Purkinje cell (primary cell): Measurements from ENCODE around the gene NINJ1. TPM values are rescaled to one million over a fixed set of nuclear protein-coding genes. Genes with fewer than 3 reads are reported as not detected.

Experiments used
- polyA plus RNA-seq: library from polyadenylated mRNA; unstranded; fragments of >200 nt; fragmentation: Nextera tagmentation; gene quantifications from 2 replicates; pipeline ENCODE4 v1.2.1, GENCODE V29; 2014

The NINJ1 gene, protein sequence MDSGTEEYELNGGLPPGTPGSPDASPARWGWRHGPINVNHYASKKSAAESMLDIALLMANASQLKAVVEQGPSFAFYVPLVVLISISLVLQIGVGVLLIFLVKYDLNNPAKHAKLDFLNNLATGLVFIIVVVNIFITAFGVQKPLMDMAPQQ
- 2.2 and 3.7 TPM in 2 replicates for polyA plus RNA-seq

GRCh38 chr9:93134015-93134739, at the start of gene NINJ1:
NINJ1 (minus strand) TSS chr9:93134251; CDS start chr9:93134217, 34 bp downstream.

DNA sequence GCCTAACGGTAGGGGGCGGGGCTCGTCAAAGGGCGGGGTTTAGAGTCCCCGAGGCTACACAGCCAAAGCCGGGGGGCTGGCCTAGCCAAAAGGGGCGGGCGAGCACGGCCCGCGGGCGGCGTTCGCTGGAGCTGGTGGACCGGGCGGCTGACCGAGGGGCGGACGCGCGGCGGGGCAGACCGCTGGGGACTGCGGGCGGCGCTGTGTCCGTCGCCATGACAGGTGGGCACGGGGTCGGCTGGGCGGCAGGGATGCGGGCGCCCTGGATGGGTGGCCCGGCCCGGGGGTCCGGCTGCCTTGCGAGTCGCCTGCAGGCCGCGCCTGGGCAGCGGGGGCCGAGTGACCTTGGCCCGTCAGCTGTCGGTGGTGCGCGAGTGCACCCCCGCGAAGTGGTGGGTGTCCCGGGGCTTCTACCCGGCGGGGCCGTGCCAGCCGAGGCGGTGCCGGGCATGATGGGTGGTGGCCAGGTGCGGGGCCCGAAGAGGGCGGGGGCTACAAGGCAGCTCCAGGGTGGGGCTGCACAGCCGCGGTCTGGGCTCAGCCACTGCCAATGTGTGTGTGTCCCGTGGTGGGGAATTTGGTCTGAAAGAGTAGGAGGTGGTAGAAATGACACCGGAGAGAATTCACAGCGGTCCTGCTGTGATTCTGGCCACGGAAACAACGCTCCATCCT, 37.8 kb downstream of the NINJ1 start, which contains the start of gene CARD19:
TSS of gene CARD19 (plus strand) at position 87 of the 672 bp plus-strand sequence. CDS start at position 216, 129 bp downstream.

Other genes starting within 250 kb of the NINJ1 start
- gene FGD3, start 186.7 kb downstream of the NINJ1 start, polyA plus RNA-seq = not detected in 2 replicates
- gene SUSD3, start 75.5 kb downstream of the NINJ1 start, polyA plus RNA-seq = not detected in 2 replicates
- gene CARD19, start 38.0 kb downstream of the NINJ1 start, polyA plus RNA-seq = 3.6 and 13.2 TPM in 2 replicates
- 8.7 and 17.7 TPM in 2 replicates for gene WNK2, start 49.9 kb upstream of the NINJ1 start, polyA plus RNA-seq